IMR-90 (cell line): Measurements from ENCODE around the gene RNF114. TPM values are rescaled to one million over a fixed set of nuclear protein-coding genes. Genes with fewer than 3 reads are reported as not detected.

Experiments used
- ATAC-seq: fragments of 200-7000 bp; cut with Tn5 transposase; 2 replicates; pipeline ENCODE4 v1.9.1; 2020; ENCODE audit warnings: low read depth, mild to moderate bottlenecking, moderate library complexity
- BruUV-seq: library from RNA; stranded (reverse); fragments of 400-500 nt; replicated peaks from 2 replicates; lab custom pipeline; 2021; lab: Mats Ljungman, UMichigan
- CTCF ChIA-PET: fragments of 300-600 bp; formaldehyde crosslinking; extraction: SDS; loops from one replicate; lab custom pipeline; 2021; ENCODE audit warnings: antibody characterized with exemption; lab: Yijun Ruan, JAX
- POLR2A ChIA-PET: fragments of 300-600 bp; sonication (Branson Sonifier 250); formaldehyde crosslinking; loops from one replicate; lab custom pipeline; 2022; ENCODE audit warnings: antibody characterized with exemption; ENCODE audit not compliant: unreplicated experiment; lab: Charles Lee
- DNase-seq: peaks from one replicate; pipeline ENCODE4 v3.0.0; 2013
- H2AFZ ChIP-seq: replicated peaks from 2 replicates; pipeline ENCODE3; 2013; ENCODE audit warnings: low read length, mild to moderate bottlenecking; ENCODE audit not compliant: poor library complexity
- H2AK5ac ChIP-seq: 2 replicates; pipeline ENCODE4 v1.6.1; 2013; ENCODE audit warnings: low read depth, low read length, inconsistent platforms
- H2AK9ac ChIP-seq: replicated peaks from 2 replicates; pipeline ENCODE3; 2013; ENCODE audit warnings: mild to moderate bottlenecking, low read depth, low read length, moderate library complexity; ENCODE audit not compliant: poor library complexity
- H2BK120ac ChIP-seq: 2 replicates; pipeline ENCODE4 v1.6.1; 2013; ENCODE audit warnings: low read depth, low read length, inconsistent platforms
- H2BK15ac ChIP-seq: 3 replicates; pipeline ENCODE4 v1.6.1; 2013; ENCODE audit warnings: low read depth, low read length, inconsistent platforms
- H2BK20ac ChIP-seq: 2 replicates; pipeline ENCODE4 v1.6.1; 2013; ENCODE audit warnings: low read depth, mild to moderate bottlenecking, inconsistent platforms, low read length, moderate library complexity
- H2BK5ac ChIP-seq: 2 replicates; pipeline ENCODE4 v1.6.1; 2013; ENCODE audit warnings: mild to moderate bottlenecking, low read depth, low read length, inconsistent platforms; ENCODE audit not compliant: poor library complexity, severe bottlenecking
- H3K14ac ChIP-seq: replicated peaks from 2 replicates; pipeline ENCODE4 v1.6.1; 2013; ENCODE audit warnings: low read depth, low read length, inconsistent platforms
- H3K18ac ChIP-seq: 2 replicates; pipeline ENCODE4 v1.6.1; 2013; ENCODE audit warnings: low read depth, low read length, control low read depth
- H3K23ac ChIP-seq: 2 replicates; pipeline ENCODE4 v1.6.1; 2013; ENCODE audit warnings: low read depth, low read length, inconsistent platforms
- H3K27ac ChIP-seq: 2 replicates; pipeline ENCODE4 v1.5.1; 2013; ENCODE audit warnings: mild to moderate bottlenecking, control low read depth, low read length; ENCODE audit not compliant: insufficient read depth
- H3K27me3 ChIP-seq: 2 replicates; pipeline ENCODE4 v1.6.1; 2013; ENCODE audit warnings: low read length; ENCODE audit not compliant: control insufficient read depth, insufficient read depth
- H3K36me3 ChIP-seq: 2 replicates; pipeline ENCODE4 v1.6.1; 2013; ENCODE audit warnings: low read length, mixed read lengths; ENCODE audit not compliant: control insufficient read depth, insufficient read depth
- H3K4ac ChIP-seq: 2 replicates; pipeline ENCODE4 v1.6.1; 2013; ENCODE audit warnings: low read depth, low read length, inconsistent platforms
- H3K4me1 ChIP-seq: 2 replicates; pipeline ENCODE4 v1.6.1; 2013; ENCODE audit warnings: low read length, mixed read lengths; ENCODE audit not compliant: control insufficient read depth, insufficient read depth
- H3K4me2 ChIP-seq: 2 replicates; pipeline ENCODE4 v1.6.1; 2013; ENCODE audit warnings: low read depth, mild to moderate bottlenecking, control low read depth, low read length, moderate library complexity
- H3K4me3 ChIP-seq: 2 replicates; pipeline ENCODE4 v1.5.1; 2013; ENCODE audit warnings: low read depth, mild to moderate bottlenecking, control low read depth, low read length, moderate library complexity; ENCODE audit not compliant: insufficient read depth
- H3K56ac ChIP-seq: 2 replicates; pipeline ENCODE4 v1.6.1; 2013; ENCODE audit warnings: low read length, inconsistent platforms; ENCODE audit not compliant: insufficient read depth; ENCODE audit errors: extremely low read depth
- H3K79me1 ChIP-seq, 2 experiments: 2 replicates each; pipeline ENCODE4 v1.6.1; 2013; ENCODE audit warnings: low read length in 2 of 2, inconsistent platforms in 1 of 2, low read depth in 1 of 2
- H3K9ac ChIP-seq: 2 replicates; pipeline ENCODE4 v1.6.1; 2013; ENCODE audit warnings: low read depth, low read length, control low read depth
- H3K9me1 ChIP-seq: 2 replicates; pipeline ENCODE4 v1.6.1; 2013; ENCODE audit warnings: low read length, inconsistent platforms; ENCODE audit not compliant: insufficient read depth
- H3K9me3 ChIP-seq: 2 replicates; pipeline ENCODE4 v1.6.1; 2013; ENCODE audit warnings: low read length; ENCODE audit not compliant: control insufficient read depth, insufficient read depth
- H4K20me1 ChIP-seq: 2 replicates; pipeline ENCODE4 v1.6.1; 2013; ENCODE audit warnings: low read length, inconsistent platforms; ENCODE audit not compliant: insufficient read depth
- H4K5ac ChIP-seq: 2 replicates; pipeline ENCODE4 v1.6.1; 2013; ENCODE audit warnings: mild to moderate bottlenecking, low read depth, low read length, control low read depth
- H4K8ac ChIP-seq, 2 experiments: 2 replicates each; pipeline ENCODE4 v1.6.1; 2013; ENCODE audit warnings: low read depth in 2 of 2, low read length in 2 of 2, control low read depth in 1 of 2, inconsistent platforms in 1 of 2
- H4K91ac ChIP-seq: 2 replicates; pipeline ENCODE4 v1.6.1; 2013; ENCODE audit warnings: low read depth, low read length, inconsistent platforms; ENCODE audit not compliant: insufficient read depth
- CEBPB ChIP-seq: IDR thresholded peaks from 2 replicates; pipeline ENCODE4 v1.6.1; 2012; ENCODE audit warnings: low read depth, low read length, improper control_type of control experiment
- CHD1 ChIP-seq: IDR thresholded peaks from 2 replicates; pipeline ENCODE4 v1.6.1; 2012; ENCODE audit warnings: low read depth, low read length, improper control_type of control experiment
- FOS ChIP-seq: fragments of 150-350 bp; IDR thresholded peaks from 2 replicates; pipeline ENCODE4 v1.6.1; 2016; ENCODE audit warnings: low read depth, low read length
- MAZ ChIP-seq: IDR thresholded peaks from 2 replicates; pipeline ENCODE4 v1.6.1; 2012; ENCODE audit warnings: low read depth, mild to moderate bottlenecking, low read length, improper control_type of control experiment, moderate library complexity, borderline replicate concordance
- NFE2L2 ChIP-seq: fragments of 150-350 bp; IDR thresholded peaks from 2 replicates; pipeline ENCODE4 v1.6.1; 2016; ENCODE audit warnings: low read depth, mild to moderate bottlenecking, low read length
- POLR2A ChIP-seq: IDR thresholded peaks from 2 replicates; pipeline ENCODE4 v1.6.1; 2012; ENCODE audit warnings: mild to moderate bottlenecking, low read depth, low read length
- SMC3 ChIP-seq: fragments of 150-350 bp; IDR thresholded peaks from 2 replicates; pipeline ENCODE4 v1.6.1; 2016; ENCODE audit warnings: low read depth, mild to moderate bottlenecking, antibody characterized with exemption, low read length, moderate library complexity
- WGBS, 2 experiments: methylation state at CpG; one replicate each; pipeline versions ENCODE4 v1.1.5 to v1.1.7; 2013; ENCODE audit warnings: missing lambda C conversion rate in 2 of 2; ENCODE audit not compliant: insufficient read length in 1 of 2; ENCODE audit errors: extremely low coverage in 2 of 2; 5-methylcytosine and 5-hydroxymethylcytosine counted together
- dilution Hi-C: fragments of 300-500 bp; cut with HindIII; formaldehyde crosslinking; loops from one replicate; pipeline ENCODE4 v1.14.3; 2018; ENCODE audit warnings: low sequenced_read_pairs; ENCODE audit not compliant: unreplicated experiment
- in situ Hi-C: fragments of 300-500 bp; cut with MboI; formaldehyde crosslinking; loops from 3 replicates; pipeline ENCODE4 v1.14.3; 2019; ENCODE audit warnings: low sequenced_read_pairs, inconsistent platforms, mixed read lengths
- intact Hi-C: fragments of 100-400 bp; cut with micrococcal nuclease; formaldehyde crosslinking; loops from 2 replicates; pipeline ENCODE4 v1.10.0; 2022
- polyA plus RNA-seq, 3 experiments: library from polyadenylated mRNA; depleted of rRNA; stranded (reverse); fragments of >200 nt; gene quantifications; 2 replicates each; pipeline ENCODE4 v1.2.3, GENCODE V29; 2012; ENCODE audit warnings: low replicate concordance in 1 of 3
- total RNA-seq: library from RNA; depleted of rRNA; stranded (reverse); fragments of >200 nt; gene quantifications from 2 replicates; pipeline ENCODE4 v1.2.3, GENCODE V29; 2012
- TF ChIP-seq, protein P1 (sequence below): conservative IDR thresholded peaks from 2 replicates; pipeline ENCODE4 v1.5.1; 2012; ENCODE audit warnings: mild to moderate bottlenecking, low read depth, low read length, improper control_type of control experiment

The RNF114 gene
- total and polyA plus RNA-seq, 2 of the 4 experiments (the other 2 are of a cell fraction), result 44.6 to 62.3 TPM

DNA sequence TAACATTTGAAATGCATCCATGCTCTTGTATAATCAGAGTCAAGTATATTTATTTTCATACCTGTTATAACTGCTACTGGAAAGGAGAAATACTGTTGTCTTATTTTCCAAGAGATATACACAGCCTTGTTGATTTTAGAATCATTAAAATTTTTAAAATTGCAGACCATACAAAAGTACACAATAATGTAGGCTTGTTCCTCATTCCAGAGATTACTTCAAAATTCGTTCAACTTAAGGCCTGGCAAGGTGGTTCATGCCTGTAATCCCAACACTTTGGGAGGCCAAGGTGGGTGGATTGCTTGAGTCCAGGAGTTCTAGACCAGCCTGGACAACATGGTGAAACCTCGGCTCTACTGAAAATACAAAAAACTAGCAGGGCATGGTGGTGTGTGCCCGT lies 6.1 kb downstream of the RNF114 start:
- Histone ChIP-seq H2BK120ac (no peak overlapping the region), H4K8ac (no peak overlapping the region), H3K4ac (no peak overlapping the region), H4K20me1 (peaks cover 40% of the 10 kb centered on the region), H2BK5ac (peak overlapping the region; percentile 14), H2AFZ (no peak overlapping the region), H3K27me3 (no peaks in the 10 kb centered on the region), H3K79me1 (peaks cover 21 to 72% of the 10 kb centered on the region in 2 experiments), H3K36me3 (peaks cover 38% of the 10 kb centered on the region), H2BK20ac (no peak overlapping the region), H3K9ac (no peak overlapping the region), H3K4me3 (no peak overlapping the region), H3K9me3 (no peaks in the 10 kb centered on the region), H3K4me2 (no peak overlapping the region), H3K14ac (no peak overlapping the region), H3K18ac (no peak overlapping the region), H3K9me1 (peaks cover 27% of the 10 kb centered on the region), H4K5ac (no peak overlapping the region), H3K56ac (no peak overlapping the region), H3K23ac (no peak overlapping the region), H2AK5ac (no peak overlapping the region), H2AK9ac (no peak overlapping the region), H2BK15ac (no peak overlapping the region), H3K27ac (no peak overlapping the region), H3K4me1 (peaks cover 13% of the 10 kb centered on the region), H4K91ac (no peak overlapping the region)
- TF ChIP-seq FOS, result no peak
- TF ChIP-seq, protein P1, sequence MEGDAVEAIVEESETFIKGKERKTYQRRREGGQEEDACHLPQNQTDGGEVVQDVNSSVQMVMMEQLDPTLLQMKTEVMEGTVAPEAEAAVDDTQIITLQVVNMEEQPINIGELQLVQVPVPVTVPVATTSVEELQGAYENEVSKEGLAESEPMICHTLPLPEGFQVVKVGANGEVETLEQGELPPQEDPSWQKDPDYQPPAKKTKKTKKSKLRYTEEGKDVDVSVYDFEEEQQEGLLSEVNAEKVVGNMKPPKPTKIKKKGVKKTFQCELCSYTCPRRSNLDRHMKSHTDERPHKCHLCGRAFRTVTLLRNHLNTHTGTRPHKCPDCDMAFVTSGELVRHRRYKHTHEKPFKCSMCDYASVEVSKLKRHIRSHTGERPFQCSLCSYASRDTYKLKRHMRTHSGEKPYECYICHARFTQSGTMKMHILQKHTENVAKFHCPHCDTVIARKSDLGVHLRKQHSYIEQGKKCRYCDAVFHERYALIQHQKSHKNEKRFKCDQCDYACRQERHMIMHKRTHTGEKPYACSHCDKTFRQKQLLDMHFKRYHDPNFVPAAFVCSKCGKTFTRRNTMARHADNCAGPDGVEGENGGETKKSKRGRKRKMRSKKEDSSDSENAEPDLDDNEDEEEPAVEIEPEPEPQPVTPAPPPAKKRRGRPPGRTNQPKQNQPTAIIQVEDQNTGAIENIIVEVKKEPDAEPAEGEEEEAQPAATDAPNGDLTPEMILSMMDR, result no peak
- no peak for TF ChIP-seq POLR2A
- no peak for TF ChIP-seq MAZ
- TF ChIP-seq CEBPB, result no peak
- TF ChIP-seq NFE2L2, result no peak
- TF ChIP-seq CHD1, result no peak
- no peak for TF ChIP-seq SMC3
- dilution Hi-C loops (no loop called here), in situ Hi-C loops (no loop called here), intact Hi-C loops (no loop called here)
- no TSS peak for BruUV-seq
- WGBS, 2 experiments, result 100% methylated on average over 1 of the region's 3 CpGs; no CpG with 5 or more reads in 1 of the 2 experiments
- ChIA-PET CTCF (no interaction called here), POLR2A (no interaction called here)
- ATAC-seq, result no peak
- DNase-seq, result no peak
